Kidney (tissue), 14 donors: ENCODE results near the gene CLDN17. TPM values are rescaled to one million over a fixed set of nuclear protein-coding genes. Genes with fewer than 3 reads are reported as not detected.

ENCODE experiments used
- DNase-seq, 5 donors: peaks; one replicate each; pipeline ENCODE4 v3.0.0-alpha.2; 2013 to 2020
- FAIRE-seq: peaks from 2 replicates; lab custom pipeline; 2012; peaks lifted over from hg19 to GRCh38; lab: Jason Lieb, UNC
- H3K27ac ChIP-seq, 2 donors: one replicate each; pipeline ENCODE4 v1.7.0; 2013; ENCODE audit warnings: low read depth in 2 of 2, low read length in 2 of 2, inconsistent platforms in 1 of 2
- H3K27me3 ChIP-seq: one replicate; pipeline ENCODE4 v1.7.1; 2013; ENCODE audit warnings: low read length, inconsistent platforms; ENCODE audit not compliant: control insufficient read depth, insufficient read depth
- H3K36me3 ChIP-seq, 3 donors: one replicate each; pipeline versions ENCODE4 v1.7.0 to v1.7.1; 2013; ENCODE audit warnings: low read length in 3 of 3, control low read depth in 1 of 3, inconsistent platforms in 1 of 3; ENCODE audit not compliant: insufficient read depth in 3 of 3, control insufficient read depth in 2 of 3
- H3K4me1 ChIP-seq, 3 donors: one replicate each; pipeline versions ENCODE4 v1.7.0 to v1.7.1; 2013; ENCODE audit warnings: low read length in 3 of 3, inconsistent platforms in 1 of 3, low read depth in 1 of 3; ENCODE audit not compliant: control insufficient read depth in 2 of 3, insufficient read depth in 2 of 3
- H3K4me3 ChIP-seq, 3 donors: one replicate each; pipeline versions ENCODE4 v1.7.0 to v1.8.1; 2013; ENCODE audit warnings: low read length in 3 of 3, control low read depth in 1 of 3, inconsistent platforms in 1 of 3
- H3K9ac ChIP-seq, 3 donors: one replicate each; pipeline versions ENCODE4 v1.7.0 to v1.7.1; 2013; ENCODE audit warnings: low read length in 3 of 3, control low read depth in 1 of 3, inconsistent platforms in 1 of 3
- H3K9me3 ChIP-seq, 3 donors: one replicate each; pipeline versions ENCODE4 v1.7.0 to v1.7.1; 2013; ENCODE audit warnings: low read length in 3 of 3, control low read depth in 1 of 3, inconsistent platforms in 1 of 3; ENCODE audit not compliant: control insufficient read depth in 2 of 3, insufficient read depth in 1 of 3
- intact Hi-C: fragments of 100-400 bp; cut with DNase I; formaldehyde crosslinking; loops from one replicate; pipeline ENCODE4 v1.11.1; 2022
- polyA plus RNA-seq: library from polyadenylated mRNA; stranded (reverse); fragments of 350-450 nt; fragmentation: Illumina TruSeq; extraction: RNeasy Lipid Tissue Mini Kit (QIAGEN cat#74804); gene quantifications from one replicate; pipeline ENCODE4 v1.2.3, GENCODE V29; 2014; ENCODE audit warnings: low read depth, low replicate concordance; ENCODE audit not compliant: insufficient read depth
- total RNA-seq: library from RNA; stranded (reverse); fragmentation: NEBNext Ultra II Directional; extraction: Animal tissue kit (Norgen Biotek cat#: 25700); gene quantifications from one replicate; pipeline ENCODE4 v1.2.1, GENCODE V29; 2021
- TF ChIP-seq, protein P1 (sequence below): IDR thresholded peaks from 3 replicates; pipeline ENCODE4 v1.5.1; 2012; ENCODE audit warnings: mild to moderate bottlenecking, moderate library complexity, borderline replicate concordance; ENCODE audit not compliant: insufficient read depth; ENCODE audit errors: extremely low read depth
- donor health status: control.
- donor health status: control.
- donor health status: control.
- donor health status: control.
- donor health status: control.
- donor health status: DM: yes; HTN: yes; CAD: no.
- donor health status: Normal renal cell carcinoma (clear cell type).

Gene CLDN17
- total and polyA plus RNA-seq, 2 donors from 2014 or later, result not detected

DNA sequence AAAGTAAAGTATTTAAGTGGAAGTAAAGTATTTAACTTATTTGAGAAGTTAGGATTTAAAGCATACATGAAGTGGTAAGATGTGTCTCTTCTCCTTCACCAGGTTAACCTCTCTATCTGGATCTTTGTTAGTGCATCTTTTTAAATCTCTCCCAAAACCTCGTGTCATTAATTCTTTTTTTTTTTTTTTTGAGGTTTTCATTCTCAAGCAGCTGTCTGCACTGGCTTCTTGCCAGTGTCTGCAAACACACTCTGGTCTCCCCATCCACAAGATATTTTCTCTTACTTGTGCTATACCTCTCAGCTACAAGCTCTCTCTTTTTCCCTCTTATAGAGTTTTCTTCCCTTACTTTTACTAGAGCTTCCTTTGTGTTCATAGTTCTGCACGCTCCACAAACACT, 49.0 kb downstream of the CLDN17 start:
- intact Hi-C loops, result no loop called here
- TF ChIP-seq, protein P1, sequence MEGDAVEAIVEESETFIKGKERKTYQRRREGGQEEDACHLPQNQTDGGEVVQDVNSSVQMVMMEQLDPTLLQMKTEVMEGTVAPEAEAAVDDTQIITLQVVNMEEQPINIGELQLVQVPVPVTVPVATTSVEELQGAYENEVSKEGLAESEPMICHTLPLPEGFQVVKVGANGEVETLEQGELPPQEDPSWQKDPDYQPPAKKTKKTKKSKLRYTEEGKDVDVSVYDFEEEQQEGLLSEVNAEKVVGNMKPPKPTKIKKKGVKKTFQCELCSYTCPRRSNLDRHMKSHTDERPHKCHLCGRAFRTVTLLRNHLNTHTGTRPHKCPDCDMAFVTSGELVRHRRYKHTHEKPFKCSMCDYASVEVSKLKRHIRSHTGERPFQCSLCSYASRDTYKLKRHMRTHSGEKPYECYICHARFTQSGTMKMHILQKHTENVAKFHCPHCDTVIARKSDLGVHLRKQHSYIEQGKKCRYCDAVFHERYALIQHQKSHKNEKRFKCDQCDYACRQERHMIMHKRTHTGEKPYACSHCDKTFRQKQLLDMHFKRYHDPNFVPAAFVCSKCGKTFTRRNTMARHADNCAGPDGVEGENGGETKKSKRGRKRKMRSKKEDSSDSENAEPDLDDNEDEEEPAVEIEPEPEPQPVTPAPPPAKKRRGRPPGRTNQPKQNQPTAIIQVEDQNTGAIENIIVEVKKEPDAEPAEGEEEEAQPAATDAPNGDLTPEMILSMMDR, result no peak
- Histone ChIP-seq H3K4me3 (no peak overlapping the region), H3K4me1 (no peaks in the 10 kb centered on the region), H3K9ac (no peak overlapping the region), H3K36me3 (no peaks in the 10 kb centered on the region), H3K9me3 (no peaks in the 10 kb centered on the region), H3K27ac (no peak overlapping the region), H3K27me3 (no peaks in the 10 kb centered on the region)
- DNase-seq (no peak), FAIRE-seq (no peak)

DNA sequence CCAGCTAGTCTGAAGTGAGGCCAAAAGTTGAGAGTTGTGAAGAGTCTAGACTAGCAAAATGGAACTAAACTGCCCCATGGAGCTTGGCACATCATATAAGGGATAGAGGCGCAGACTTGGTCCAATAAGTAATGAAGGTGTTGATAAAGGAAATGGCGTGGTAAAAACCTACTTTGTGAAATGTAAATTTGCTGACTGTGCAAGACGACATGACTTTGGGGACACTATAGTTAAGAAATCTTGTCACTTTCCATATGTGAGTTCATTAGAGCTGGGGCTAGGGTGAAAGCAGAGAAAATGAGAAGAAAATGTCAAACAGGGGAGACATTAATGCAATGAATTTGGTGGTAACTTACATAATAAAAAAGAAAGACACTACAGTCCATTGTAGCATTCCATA, 50.1 kb downstream of the CLDN17 start:
- no peak for FAIRE-seq
- Histone ChIP-seq H3K27me3 (no peaks in the 10 kb centered on the region), H3K36me3 (no peaks in the 10 kb centered on the region), H3K9ac (no peak overlapping the region), H3K4me1 (no peaks in the 10 kb centered on the region), H3K4me3 (no peak overlapping the region), H3K27ac (no peak overlapping the region), H3K9me3 (no peaks in the 10 kb centered on the region)
- intact Hi-C loops, result no loop called here
- DNase-seq, result no peak
- TF ChIP-seq, protein P1, result no peak

Other genes starting within 250 kb of the CLDN17 start
- not detected for gene GRIK1, start 226.8 kb downstream of the CLDN17 start, total RNA-seq
- gene GRIK1, start 226.8 kb downstream of the CLDN17 start, polyA plus RNA-seq, result not detected
- 7.1 TPM for gene CLDN8, start 49.3 kb upstream of the CLDN17 start, total RNA-seq
- 86.8 TPM for gene CLDN8, start 49.3 kb upstream of the CLDN17 start, polyA plus RNA-seq
- not detected for gene KRTAP24-1, start 116.1 kb upstream of the CLDN17 start, total RNA-seq
- gene KRTAP24-1, start 116.1 kb upstream of the CLDN17 start, polyA plus RNA-seq, result not detected
- gene KRTAP25-1, start 122.7 kb upstream of the CLDN17 start, total RNA-seq, result not detected
- gene KRTAP25-1, start 122.7 kb upstream of the CLDN17 start, polyA plus RNA-seq, result not detected
- gene KRTAP26-1, start 153.5 kb upstream of the CLDN17 start, total RNA-seq, result not detected
- gene KRTAP26-1, start 153.5 kb upstream of the CLDN17 start, polyA plus RNA-seq, result not detected
- not detected for gene KRTAP27-1, start 170.9 kb upstream of the CLDN17 start, total RNA-seq
- not detected for gene KRTAP27-1, start 170.9 kb upstream of the CLDN17 start, polyA plus RNA-seq
- not detected for gene KRTAP23-1, start 181.8 kb upstream of the CLDN17 start, total RNA-seq
- gene KRTAP23-1, start 181.8 kb upstream of the CLDN17 start, polyA plus RNA-seq, result not detected
- gene KRTAP13-2, start 205.5 kb upstream of the CLDN17 start, total RNA-seq, result not detected
- not detected for gene KRTAP13-2, start 205.5 kb upstream of the CLDN17 start, polyA plus RNA-seq
- gene KRTAP13-1, start 229.2 kb upstream of the CLDN17 start, total RNA-seq, result not detected
- gene KRTAP13-1, start 229.2 kb upstream of the CLDN17 start, polyA plus RNA-seq, result not detected